Muscle of leg (tissue), 11 donors: Measurements from ENCODE around the gene OMP. TPM values are rescaled to one million over a fixed set of nuclear protein-coding genes. Genes with fewer than 3 reads are reported as not detected.

ENCODE experiments used
- DNase-seq: peaks from one replicate; pipeline ENCODE4 v3.0.0; 2013
- H3K27ac ChIP-seq: one replicate; pipeline ENCODE4 v1.5.1; 2013; ENCODE audit warnings: mild to moderate bottlenecking, low read length, control low read depth
- H3K27me3 ChIP-seq: one replicate; pipeline ENCODE4 v1.6.1; 2013; ENCODE audit warnings: low read length; ENCODE audit not compliant: control insufficient read depth, insufficient read depth
- H3K36me3 ChIP-seq: one replicate; pipeline ENCODE4 v1.6.1; 2013; ENCODE audit warnings: low read length; ENCODE audit not compliant: control insufficient read depth, insufficient read depth
- H3K4me1 ChIP-seq: one replicate; pipeline ENCODE4 v1.6.1; 2013; ENCODE audit warnings: low read length; ENCODE audit not compliant: control insufficient read depth, insufficient read depth
- H3K4me3 ChIP-seq: one replicate; pipeline ENCODE4 v1.5.1; 2013; ENCODE audit warnings: low read length, control low read depth
- H3K9me3 ChIP-seq: replicated peaks from 2 replicates; pipeline ENCODE4 v1.6.1; 2013; ENCODE audit warnings: low read depth, low read length; ENCODE audit not compliant: control insufficient read depth
- whole genome bisulfite sequencing: methylation state at CpG from one replicate; pipeline ENCODE4 v1.1.5; 2013; ENCODE audit warnings: missing lambda C conversion rate; ENCODE audit not compliant: insufficient coverage; 5-methylcytosine and 5-hydroxymethylcytosine counted together
- polyA plus RNA-seq, 8 donors: library from polyadenylated mRNA; unstranded; fragments of 120-200 nt; gene quantifications; one replicate each; pipeline versions ENCODE4 v1.2.1 to v1.2.3, GENCODE V29; 2013; ENCODE audit warnings: inconsistent platforms in 1 of 8, low replicate concordance in 1 of 8; ENCODE audit not compliant: insufficient read length in 8 of 8, insufficient read depth in 1 of 8
- total RNA-seq: library from RNA; stranded (reverse); fragments of 120-200 nt; gene quantifications from one replicate; pipeline ENCODE4 v1.2.4, GENCODE V29; 2013

Gene OMP
- total and polyA plus RNA-seq, 9 donors: 0.27 TPM; not detected in 8

- H3K36me3 ChIP-seq: no peaks in the 10 kb centered on the region
- H3K27me3 ChIP-seq: no peaks in the 10 kb centered on the region
- H3K9me3 ChIP-seq: peaks cover 2% of the 10 kb centered on the region
- H3K27ac ChIP-seq: no peak overlapping the region
- H3K4me3 ChIP-seq: no peak overlapping the region
- no peak for DNase-seq
- WGBS: 100% methylated on average over 2 of the region's 5 CpGs
- peaks cover 40% of the 10 kb centered on the region for H3K4me1 ChIP-seq
Measured at GRCh38 chr11:77075425-77075905, 27.2 kb upstream of the OMP start.

GRCh38 chr11:77079666-77080065, 23.0 kb upstream of the OMP start:
- peaks cover 2% of the 10 kb centered on the region for H3K9me3 ChIP-seq
- no peaks in the 10 kb centered on the region for H3K36me3 ChIP-seq
- H3K27ac ChIP-seq: no peak overlapping the region
- no CpG with 5 or more reads among the region's 2 CpGs for WGBS
- H3K27me3 ChIP-seq: no peaks in the 10 kb centered on the region
- H3K4me3 ChIP-seq: no peak overlapping the region
- peaks cover 25% of the 10 kb centered on the region for H3K4me1 ChIP-seq
- DNase-seq: no peak

GRCh38 chr11:77080643-77081210, 21.9 kb upstream of the OMP start:
- no peak overlapping the region for H3K4me3 ChIP-seq
- no peak overlapping the region for H3K27ac ChIP-seq
- H3K4me1 ChIP-seq: peaks cover 17% of the 10 kb centered on the region
- DNase-seq: no peak
- no peaks in the 10 kb centered on the region for H3K27me3 ChIP-seq
- H3K9me3 ChIP-seq: peaks cover 2% of the 10 kb centered on the region
- H3K36me3 ChIP-seq: peaks cover 5% of the 10 kb centered on the region
- 90% methylated on average over 2 of the region's 2 CpGs for WGBS

- Histone ChIP-seq H3K27me3 (no peaks in the 10 kb centered on the region), H3K36me3 (peaks cover 11% of the 10 kb centered on the region), H3K4me3 (no peak overlapping the region), H3K9me3 (peaks cover 2% of the 10 kb centered on the region), H3K27ac (no peak overlapping the region), H3K4me1 (peaks cover 17% of the 10 kb centered on the region)
- no peak for DNase-seq
- WGBS: 77% methylated on average over 9 of the region's 9 CpGs
Measured at GRCh38 chr11:77081381-77081851, 21.2 kb upstream of the OMP start.

- Histone ChIP-seq H3K4me3 (no peak overlapping the region), H3K27ac (peak overlapping the region; percentile 20), H3K9me3 (peaks cover 2% of the 10 kb centered on the region), H3K36me3 (peaks cover 17% of the 10 kb centered on the region), H3K27me3 (no peaks in the 10 kb centered on the region), H3K4me1 (peaks cover 17% of the 10 kb centered on the region)
- 56% methylated on average over 9 of the region's 11 CpGs for WGBS
- DNase-seq: no peak
Measured at GRCh38 chr11:77081976-77082836, 20.4 kb upstream of the OMP start.

- Histone ChIP-seq H3K4me1 (peaks cover 17% of the 10 kb centered on the region), H3K4me3 (no peak overlapping the region), H3K27ac (peak overlapping the region; percentile 20), H3K9me3 (peaks cover 2% of the 10 kb centered on the region), H3K36me3 (peaks cover 17% of the 10 kb centered on the region), H3K27me3 (no peaks in the 10 kb centered on the region)
- 68% methylated on average over 13 of the region's 15 CpGs for WGBS
- DNase-seq: peak; percentile 79
Measured at GRCh38 chr11:77082838-77083565, 19.6 kb upstream of the OMP start.

GRCh38 chr11:77083566-77084245, 18.9 kb upstream of the OMP start:
- H3K27me3 ChIP-seq: no peaks in the 10 kb centered on the region
- DNase-seq: no peak
- H3K36me3 ChIP-seq: peaks cover 17% of the 10 kb centered on the region
- peaks cover 17% of the 10 kb centered on the region for H3K4me1 ChIP-seq
- 92% methylated on average over 11 of the region's 12 CpGs for WGBS
- no peak overlapping the region for H3K27ac ChIP-seq
- no peak overlapping the region for H3K4me3 ChIP-seq
- no peaks in the 10 kb centered on the region for H3K9me3 ChIP-seq

- H3K27me3 ChIP-seq: no peaks in the 10 kb centered on the region
- no peak for DNase-seq
- H3K4me3 ChIP-seq: no peak overlapping the region
- peaks cover 17% of the 10 kb centered on the region for H3K4me1 ChIP-seq
- 94% methylated on average over 21 of the region's 25 CpGs for WGBS
- peaks cover 17% of the 10 kb centered on the region for H3K36me3 ChIP-seq
- no peak overlapping the region for H3K27ac ChIP-seq
- no peaks in the 10 kb centered on the region for H3K9me3 ChIP-seq
Measured at GRCh38 chr11:77084581-77085191, 18.0 kb upstream of the OMP start.

- no peak overlapping the region for H3K27ac ChIP-seq
- no peaks in the 10 kb centered on the region for H3K27me3 ChIP-seq
- H3K36me3 ChIP-seq: peaks cover 17% of the 10 kb centered on the region
- no peaks in the 10 kb centered on the region for H3K9me3 ChIP-seq
- peaks cover 17% of the 10 kb centered on the region for H3K4me1 ChIP-seq
- 80% methylated on average over 3 of the region's 6 CpGs for WGBS
- no peak overlapping the region for H3K4me3 ChIP-seq
- no peak for DNase-seq
Measured at GRCh38 chr11:77085652-77086051, 17.0 kb upstream of the OMP start.
